ENCODE results near the gene PTPRT.

The PTPRT gene

DNA sequence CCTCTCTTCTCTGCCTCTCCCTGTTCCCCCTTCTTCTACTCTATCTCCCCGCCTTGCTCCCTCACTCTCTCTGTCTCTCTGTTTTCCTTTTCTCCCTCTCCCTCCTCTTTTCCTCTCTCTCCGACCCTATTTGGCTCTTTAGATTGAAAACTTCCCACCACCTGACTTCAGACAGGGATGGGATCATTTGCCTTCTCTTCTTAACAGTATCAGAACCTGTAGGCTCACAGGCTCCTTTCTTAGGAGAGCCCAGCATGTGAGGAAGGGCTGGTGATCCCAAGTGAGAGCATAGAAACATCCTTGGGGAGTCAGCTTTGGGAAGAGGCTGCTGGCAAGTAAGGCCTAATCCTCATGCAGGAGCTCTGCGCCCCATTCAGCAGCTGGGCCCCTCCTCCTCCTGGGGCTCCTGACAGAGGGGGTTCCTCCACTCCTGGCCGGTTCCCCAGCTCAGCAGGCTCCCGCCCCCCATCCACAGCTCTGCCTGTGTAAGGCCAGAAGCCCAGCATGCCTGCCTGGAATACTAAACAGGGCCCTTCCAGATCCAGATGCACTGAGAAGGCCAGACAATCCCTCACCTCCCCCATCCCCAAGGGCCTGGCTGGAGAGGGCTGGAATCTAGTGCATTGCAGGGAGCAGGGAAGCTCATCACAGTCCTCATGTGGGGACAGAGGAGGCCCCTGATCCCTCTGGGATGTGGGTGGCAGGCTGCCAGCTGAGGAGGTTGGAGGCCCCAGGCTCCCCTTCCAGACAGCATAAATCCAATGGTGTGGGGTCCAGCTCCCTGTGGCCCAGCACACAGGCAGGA is 93.4 kb downstream of the PTPRT start:
- no peak for DNase-seq

DNA sequence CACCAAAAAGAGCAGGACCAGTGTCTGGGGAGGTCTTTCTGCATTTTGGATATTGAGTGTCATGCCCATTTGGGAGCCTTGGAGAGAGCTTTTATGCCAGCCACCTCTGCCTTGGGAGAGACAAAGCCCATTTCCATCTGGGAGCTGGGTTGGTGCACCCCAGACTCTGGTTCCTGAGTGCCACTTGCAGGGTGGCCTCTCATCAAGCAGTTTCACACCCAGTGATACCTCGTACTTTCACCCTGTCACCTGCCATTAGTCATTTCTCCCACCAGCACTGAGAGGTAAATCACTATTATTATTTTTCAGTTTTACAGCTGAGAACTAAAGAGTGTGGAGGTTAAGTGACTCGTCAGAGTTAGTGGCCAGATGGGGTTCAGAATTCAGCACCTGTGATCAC is 94.7 kb downstream of the PTPRT start:
- no peak for DNase-seq

DNA sequence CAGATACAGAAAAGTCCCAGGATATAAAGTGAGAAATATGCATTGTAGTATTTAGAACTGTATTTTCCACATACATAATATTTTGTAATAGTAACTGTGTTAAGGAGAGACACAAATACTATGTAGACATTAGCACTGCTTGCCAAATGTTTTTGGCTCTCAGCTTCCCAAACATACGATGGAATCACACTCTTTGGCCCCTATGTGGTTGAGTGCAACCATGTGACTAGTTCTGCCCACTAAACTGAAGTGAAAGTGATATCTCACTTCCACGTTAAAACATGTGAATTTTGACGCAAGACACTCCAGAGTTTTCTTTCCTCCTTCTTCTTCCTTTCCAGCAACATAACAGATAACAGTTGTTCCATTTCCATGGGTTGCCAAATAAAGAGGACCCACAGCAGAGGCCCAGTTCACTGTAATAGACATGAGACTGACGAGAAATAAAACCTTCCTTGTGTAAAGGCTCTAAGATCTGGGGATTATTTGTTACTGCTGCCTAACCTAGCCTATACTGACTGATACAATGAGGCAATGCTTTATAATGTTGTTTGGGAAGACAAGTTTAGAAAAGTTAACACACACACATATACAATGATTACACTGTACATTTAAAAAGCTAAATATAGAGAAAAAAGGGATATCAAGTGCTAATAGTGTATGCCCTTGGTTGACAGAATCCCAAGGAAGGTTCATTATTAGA is 97.2 kb downstream of the PTPRT start:
- DNase-seq = no peak

DNA sequence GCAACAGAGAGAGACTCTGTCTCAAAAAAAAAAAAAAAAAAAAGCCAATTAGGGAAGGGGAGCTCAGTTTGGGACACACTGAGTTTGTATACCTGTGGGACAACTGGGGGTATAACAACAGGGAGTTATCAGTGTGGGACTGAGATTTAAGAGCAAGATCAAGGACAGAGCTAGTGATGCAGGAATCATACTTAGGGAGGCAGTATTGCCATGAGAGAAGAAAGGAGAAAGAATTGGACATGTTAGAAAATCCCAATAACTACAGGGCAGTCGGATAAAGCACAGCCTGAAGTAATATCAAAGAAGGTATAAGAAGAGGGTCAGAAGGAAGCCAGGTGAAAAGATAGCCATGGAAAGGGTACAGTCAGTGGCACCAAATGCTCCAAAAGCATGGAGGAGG is 121.2 kb downstream of the PTPRT start:
- no peak for DNase-seq

DNA sequence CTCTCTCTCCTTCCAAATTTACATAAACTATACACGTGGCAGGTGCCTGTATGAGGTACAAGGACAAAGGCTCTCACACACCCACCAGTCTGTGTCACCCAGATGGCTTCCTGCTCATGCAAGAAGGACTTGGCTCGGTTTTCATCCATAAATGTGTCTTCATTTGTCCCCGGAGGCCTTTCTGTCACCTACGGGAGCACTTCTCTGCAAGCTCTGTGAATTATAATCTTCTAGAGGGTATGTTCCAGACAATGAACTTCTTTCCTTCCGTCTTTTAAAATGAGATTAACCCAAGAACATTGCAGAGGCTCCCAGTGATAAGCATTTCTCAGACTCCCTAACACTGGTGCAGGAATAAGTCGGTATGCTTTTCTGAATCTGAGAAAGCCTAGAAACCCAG is 123.6 kb downstream of the PTPRT start:
- no peak for DNase-seq

DNA sequence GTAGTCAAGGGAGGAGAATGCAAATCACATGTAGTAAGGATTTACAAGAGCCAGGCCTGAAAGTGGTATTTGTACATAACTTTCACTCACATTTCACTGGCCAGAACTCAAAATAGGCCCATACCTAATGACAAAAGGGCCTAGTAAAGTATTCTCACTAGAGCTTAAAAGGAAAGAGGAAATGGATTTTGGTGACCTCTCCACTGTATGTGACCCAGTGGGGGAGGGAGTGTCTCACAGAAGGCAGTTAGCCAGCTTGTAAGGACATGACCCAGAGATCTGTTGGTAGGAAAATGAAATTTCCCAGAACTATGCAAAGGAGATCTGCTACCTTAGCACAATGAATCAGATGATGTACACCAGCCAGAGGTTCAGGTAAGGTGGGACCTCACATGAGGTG is 124.4 kb downstream of the PTPRT start:
- DNase-seq = no peak

DNA sequence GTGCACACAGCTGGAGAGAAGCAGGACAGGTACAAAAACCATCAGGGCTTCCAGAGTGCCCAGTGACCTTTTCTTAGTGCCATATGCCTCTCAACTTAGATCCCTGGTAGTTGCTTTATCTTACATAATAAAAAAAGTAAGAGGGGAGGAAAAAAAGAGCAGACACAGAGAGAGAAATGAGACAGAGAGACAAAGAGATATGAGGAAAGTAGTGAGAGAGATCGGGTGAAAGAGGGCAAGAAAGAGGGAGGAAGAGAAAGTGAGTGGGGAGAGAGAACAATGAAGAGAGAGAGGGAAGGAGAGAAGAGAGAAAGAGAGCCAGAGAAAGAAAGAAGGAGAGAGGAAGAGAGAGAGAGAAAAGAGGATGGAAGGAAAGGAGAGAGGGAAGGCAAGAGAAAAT is 131.6 kb downstream of the PTPRT start:
- DNase-seq = no peak

DNA sequence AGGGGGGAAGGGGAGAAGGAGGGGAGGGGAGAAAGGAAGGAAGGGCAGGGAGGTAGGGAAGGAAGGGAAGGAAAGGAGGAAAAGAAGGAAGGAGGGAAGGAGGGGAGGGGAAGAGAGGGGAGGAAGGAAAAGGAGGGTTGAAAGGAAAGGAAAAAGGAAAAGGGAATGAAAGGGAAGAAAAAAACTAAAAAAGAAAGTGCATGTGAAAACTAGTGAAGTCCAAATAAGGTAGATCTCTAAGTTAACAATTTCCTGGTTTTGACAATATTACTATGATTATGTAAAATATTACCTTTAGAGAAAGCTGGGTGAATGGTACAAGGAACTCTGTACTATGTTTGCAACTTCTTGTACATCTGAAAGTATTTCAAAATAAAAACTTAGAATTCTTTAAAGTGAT is 132.4 kb downstream of the PTPRT start:
- DNase-seq = no peak

DNA sequence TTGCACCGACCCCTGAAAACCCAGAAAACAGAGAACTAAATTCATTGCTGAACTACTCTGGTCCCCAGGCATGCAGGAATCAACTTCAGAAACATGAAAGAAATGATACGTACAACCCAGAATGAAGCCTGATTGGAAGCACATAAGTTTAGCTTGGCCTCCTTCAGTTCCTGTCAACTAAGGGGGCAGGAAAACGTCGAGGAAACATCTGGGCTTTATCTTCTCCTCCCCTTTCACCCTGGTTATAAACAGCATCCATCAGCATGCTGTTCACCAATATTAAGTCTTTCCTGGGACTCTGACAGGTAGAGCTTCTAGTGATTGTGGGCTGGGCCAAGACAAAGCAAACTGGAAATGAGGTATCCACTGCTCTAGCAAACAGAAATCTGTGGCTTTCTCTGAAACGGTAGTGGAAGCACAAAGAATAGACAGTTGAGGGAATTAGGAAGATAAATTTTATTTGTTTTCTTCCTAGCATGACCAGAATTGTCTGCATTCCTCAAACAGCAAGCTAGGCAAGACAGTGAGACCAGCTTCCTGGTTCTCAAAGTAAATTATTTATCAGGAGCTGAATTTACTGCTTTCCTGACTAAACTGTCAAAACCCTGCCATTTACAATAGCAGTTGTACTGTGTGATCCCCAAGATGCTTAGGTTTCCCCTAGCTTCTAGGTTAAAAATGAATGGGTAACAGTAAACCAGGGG is 134.4 kb downstream of the PTPRT start:
- DNase-seq = no peak

DNA sequence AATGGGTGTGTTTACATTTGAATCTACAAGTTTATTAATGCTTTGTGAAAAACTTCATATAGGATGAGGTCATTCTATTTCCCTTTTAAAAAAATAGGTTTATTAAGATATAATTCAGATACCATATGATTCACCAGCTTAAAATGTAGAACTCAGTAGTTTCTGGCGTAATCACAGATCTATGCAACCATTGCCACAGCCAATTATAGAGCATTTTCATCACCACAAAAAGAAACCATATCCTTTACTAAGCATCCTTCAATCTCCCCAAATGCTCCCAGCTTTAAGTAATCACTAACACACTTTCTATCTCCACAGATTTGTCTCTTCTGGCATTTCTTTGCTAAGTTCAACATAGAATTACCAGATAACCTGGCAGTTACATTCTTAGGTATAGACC is 137.2 kb downstream of the PTPRT start:
- no peak for DNase-seq

DNA sequence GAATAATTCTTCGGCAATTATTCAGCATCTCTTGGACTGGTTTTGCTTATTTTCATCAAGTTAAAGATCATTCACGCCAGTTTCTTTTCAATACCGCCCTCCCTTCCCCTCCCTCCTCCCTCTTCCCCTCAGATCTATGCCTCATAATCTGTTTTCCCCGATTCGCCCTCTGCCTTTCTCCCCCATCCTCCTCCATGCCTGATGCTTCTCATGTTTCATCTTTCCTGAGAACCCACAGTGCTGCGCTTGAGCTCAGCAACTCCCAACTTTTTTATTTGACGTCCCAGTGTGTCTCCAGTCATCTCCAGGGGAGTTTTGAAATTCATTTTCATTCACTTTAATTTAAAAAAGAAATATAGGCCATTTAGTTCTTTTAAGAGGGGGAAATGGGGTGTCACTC is 142.7 kb downstream of the PTPRT start:
- DNase-seq = no peak

DNA sequence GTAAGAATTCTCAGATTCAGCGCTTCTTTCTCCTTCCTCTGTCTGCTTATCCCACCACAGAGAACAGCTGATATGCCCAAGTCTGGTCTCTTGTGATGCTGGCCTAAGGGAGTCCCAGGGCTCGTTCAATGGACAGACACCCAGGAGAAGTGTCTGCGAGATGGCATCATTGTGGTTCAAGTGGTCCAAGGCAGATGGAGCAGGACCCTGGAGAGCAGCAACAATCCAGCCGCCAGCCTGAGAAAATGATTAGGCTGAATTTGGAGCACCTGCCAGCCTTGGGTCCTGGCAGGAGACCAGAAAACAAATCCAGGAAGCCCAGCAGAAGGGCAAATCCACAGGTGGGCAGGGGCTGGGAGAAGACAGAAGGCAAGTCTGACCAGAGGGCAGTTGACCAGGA is 145.8 kb downstream of the PTPRT start:
- no peak for DNase-seq

DNA sequence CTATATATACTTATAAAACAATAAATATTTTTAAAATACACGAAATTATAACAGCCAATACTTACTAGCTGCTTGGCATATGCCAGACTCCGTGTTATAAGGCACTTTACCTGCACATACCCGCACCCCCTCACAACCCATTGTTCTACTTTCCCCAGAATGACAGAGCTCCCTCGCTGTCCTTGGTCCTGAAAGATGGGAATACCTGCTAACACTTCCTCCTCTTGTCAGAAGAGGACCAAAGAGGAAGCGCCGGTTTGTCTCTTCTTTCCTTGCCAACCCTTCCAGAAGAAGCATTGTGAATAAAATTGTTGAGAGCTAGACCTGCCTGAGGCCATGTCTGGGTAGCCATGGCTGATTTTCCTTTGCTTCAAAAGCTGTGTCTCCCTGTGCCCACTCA is 149.3 kb downstream of the PTPRT start:
- peak; percentile 13 for DNase-seq

DNA sequence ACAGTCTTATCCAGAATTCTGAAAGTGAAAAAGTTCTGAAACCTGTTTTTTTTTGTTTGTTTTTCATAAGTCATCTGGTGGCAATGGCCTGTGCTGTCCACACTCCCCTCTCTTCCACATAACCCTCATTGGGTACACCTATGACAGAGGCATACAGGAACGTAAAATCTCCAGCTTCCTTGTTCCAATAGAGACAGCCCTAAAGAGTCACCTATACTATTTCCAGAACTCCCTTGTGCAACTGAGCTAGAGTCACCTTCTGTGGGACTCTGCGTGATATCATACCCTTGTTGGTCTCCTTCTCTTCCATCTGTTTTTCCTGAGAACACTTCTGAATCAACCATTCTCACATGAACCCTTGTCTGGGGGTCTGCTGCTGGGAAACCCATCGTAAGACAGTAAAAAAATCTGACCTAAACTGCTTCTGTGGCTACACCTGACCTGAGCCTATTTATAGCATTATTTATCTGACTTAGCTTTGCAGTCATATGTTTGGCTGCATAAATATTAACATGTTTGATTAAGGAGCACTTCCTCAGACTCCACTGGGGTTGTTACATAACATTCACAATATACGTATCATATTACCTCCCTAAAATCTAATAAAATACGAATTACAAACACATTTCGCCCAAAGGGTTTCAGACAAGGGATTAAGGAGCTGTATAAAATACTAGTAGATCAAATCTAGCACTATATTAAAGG is 151.9 kb downstream of the PTPRT start:
- DNase-seq = no peak

DNA sequence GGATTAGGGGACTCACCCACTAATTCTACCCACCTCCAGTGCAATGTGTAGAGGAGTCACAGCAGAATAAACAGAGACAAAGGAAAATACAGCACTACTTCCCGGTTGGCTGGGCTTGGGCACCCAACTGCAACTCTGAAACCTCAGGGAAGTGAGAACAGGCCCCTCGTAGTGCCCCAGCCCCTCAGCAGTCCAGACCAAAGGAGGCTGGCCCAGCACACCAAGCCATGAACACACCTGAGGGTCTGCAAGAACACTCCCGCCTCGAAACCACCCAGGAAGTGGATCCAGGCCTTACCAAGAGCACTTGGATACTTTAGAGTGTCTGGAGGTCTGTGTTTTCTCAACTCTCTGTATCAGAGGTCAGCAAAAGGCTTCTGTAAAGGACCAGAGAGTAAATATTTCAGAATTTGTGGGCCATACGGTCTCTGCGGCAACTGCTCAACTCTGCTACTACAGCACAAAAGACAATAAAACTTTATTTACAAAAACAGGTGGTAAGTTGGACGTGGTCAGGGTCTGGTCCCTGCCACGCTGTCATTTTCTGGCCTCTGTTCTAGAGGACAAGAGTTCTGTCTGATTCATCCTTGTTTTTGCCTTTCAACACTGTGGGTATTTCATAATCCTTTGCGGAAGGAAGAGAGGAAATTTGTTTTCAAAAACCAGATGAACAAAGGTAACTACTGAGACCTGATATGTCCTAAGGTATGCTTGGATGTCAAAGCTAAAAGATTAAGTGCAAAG is 154.6 kb downstream of the PTPRT start:
- no peak for DNase-seq

DNA sequence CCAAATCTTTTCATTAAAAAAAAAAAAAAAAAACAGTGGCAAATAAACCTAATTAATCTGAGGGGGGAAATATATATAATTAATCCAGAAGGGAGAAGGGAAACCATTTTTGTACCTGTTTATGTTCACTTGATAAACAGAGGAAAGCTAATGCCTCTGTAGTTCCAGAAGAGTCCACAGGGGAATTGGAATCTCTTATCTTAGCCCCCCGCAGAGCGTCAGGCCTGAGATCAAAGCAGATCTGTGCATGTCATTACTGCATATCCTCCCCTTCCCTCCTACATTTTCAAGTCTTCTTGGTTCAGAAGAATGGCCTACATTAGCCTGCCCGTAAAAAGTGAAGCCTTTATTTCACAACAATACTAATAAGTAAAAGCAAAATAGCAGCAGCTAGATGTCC is 157.2 kb downstream of the PTPRT start:
- DNase-seq = no peak

DNA sequence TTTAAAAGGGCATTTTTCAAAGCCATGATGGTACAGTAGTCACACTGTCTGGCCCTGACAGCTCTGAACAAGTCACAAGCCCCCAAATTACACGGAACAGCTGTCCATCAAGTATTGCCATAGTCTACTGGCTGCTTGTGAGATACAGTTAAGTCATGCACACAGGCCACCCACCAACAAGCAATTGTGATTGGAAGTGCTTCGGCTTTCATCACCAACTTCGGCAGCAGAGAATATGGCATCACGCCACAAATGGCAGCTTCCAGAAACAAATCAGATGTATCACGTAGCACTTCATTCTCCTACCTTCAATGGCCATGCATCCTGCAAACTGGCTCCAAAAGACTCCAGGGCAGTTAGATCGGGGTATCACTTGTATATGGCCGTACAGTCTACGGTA is 160.5 kb downstream of the PTPRT start:
- DNase-seq = no peak

DNA sequence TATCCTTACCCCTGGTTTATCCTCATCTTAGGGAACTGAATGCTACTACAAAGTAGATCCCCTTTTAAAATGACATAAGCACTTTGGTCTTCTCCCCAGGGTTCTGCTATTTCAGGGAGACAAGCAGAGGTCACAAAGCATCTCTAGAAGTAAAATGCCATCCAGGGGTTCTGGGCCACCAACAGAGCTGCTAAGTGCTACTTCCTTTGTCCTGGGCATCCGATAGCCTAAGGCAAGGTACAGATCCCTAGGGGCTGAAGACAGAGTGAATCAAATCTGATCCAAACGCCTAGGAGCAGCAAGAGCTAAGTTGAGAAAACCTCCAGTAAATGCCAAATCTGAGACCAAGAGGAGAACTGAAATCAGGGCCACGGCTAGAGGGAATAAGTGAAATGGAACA is 161.2 kb downstream of the PTPRT start:
- no peak for DNase-seq

DNA sequence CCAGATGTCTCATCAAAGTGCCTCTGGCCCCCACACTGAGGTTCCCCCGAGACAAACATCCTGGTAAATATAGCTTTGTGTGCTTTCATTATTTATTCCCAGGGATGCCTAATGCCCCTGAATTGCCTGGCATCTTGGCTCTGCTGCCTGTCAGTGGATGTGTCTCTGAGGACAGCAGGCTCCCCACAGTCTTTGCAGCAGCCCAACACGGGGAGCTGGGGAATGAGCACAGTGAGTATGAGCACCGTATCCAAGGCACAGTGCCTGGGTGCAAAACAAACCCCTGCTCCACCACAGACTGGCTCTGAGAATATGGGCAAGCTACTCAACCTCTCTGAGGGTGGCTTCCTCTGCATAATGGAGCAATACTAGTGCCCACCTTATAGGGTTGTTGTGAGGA is 165.9 kb downstream of the PTPRT start:
- DNase-seq = no peak

DNA sequence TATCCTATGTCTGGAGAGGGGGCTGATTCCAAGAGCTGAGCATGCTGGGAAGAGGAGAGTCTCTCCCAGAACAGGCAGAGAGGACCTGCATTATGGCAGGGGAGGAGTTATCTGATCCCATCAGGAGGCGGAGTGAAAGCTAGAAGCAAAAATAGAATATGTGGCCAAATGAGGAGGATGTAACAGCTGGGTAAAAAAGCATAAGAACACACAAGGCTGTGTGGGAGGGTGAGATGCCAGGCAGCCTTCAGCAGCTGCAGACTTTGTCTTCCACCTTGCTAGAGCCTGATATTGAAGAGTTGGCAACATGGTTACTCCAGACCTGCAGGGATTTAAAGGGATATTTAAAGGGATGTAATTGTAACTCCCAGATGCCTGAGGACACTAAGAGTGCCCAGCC is 167.1 kb downstream of the PTPRT start:
- no peak for DNase-seq

DNA sequence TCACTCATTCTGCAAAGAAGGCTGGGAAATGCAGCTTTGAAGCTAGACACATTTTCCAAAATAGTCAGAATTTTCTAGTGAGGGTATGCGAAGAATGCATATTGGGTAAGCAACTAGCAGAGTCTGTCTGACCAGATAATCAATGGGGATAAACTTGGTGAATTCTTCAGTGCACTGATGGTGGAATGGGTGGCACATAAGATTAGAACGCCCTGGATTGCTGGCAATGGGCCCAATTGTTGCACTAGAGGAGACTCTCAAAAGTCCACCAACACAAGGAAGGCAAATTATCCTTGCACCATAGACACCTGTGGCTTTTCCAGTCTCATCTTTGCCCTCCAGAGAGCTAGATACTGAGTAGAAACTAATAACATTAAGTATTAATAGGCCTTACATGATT is 167.6 kb downstream of the PTPRT start:
- DNase-seq = no peak

DNA sequence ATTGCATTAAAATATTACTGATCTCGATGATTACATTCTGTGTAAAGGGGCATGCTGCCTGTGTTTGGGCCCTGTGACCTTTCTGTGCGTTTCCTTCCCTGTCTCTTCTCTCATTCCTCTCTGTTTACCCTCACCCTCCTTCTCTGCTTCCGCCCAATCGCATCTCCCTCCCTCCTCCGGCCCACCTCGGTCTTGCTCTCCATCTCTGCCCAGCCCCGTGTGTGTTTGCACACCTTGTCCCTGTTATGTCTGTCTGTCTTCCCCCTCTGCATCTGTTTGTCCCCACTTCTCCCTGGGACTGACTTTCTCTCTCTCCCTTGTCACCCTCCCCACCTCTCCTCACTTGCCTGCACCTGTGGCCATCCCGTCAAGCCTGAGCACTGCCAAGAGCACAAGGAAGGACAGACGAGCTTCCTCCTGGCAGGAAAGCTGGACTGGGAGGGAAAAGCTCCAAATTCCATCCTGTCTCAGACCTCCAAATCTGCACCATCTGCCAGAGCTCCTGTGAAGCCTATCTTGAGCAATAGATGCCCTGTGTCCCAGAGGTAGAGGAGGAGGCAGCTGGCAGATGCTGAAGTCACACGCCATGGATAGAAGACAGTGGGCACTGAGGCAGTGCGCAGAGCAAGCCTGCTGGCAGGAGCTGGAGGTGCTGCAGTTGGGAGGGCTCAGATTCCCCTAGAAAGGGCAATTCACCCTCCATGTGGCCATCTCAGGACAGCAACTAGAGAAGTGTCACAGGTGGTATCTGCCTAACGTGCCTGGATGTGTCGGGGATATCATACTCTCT is 172.3 kb downstream of the PTPRT start:
- no peak for DNase-seq
